Fibroblast of skin of left quadriceps (primary cell): Measurements from ENCODE around the gene PDHX.
"Not testable (repeated sequence)": the region's sequence is repeated elsewhere in the genome, so short reads cannot be mapped to it uniquely, and the experiment has no call there.

Source experiments
- DNase-seq, 2 experiments: peaks; one replicate each; pipeline ENCODE4 v3.0.0-alpha.2; 2013; ENCODE audit warnings: low read depth in 2 of 2

PDHX gene

DNA sequence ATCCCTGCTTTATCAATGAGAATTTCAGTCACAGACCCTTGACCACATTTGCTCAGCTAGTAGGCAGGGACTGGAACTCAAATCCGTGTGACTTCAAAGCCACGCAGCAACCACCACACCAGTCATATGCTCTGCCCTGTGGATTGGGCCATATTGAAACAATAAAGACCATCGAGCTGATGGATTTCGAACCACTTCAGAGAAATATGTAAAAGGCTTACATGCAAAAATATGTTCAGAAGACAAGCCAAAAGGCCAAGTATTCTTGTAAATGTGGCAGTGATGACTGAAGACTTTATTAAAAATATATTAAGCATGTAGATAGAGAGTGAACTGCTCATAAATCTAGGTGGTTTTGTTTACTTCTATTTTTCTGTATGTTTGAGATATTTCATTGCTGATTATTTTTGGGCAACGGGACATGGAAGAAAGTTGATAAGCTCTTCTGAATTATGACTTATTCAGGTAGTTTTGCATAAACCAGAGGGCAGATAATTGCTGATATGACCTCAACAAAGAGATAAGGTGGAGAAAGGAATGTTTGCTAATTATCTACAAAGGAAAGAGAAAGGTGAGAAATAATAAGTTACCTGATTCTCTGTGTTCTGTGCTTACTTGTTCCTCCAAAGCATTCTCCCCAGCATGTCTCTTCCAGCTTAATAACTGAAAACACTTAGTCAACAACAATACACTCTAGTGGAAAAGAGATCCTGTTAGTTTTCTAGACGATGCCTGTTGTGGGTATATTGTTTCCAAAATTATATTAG is 99.4 kb downstream of the PDHX start:
- DNase-seq = no peak

DNA sequence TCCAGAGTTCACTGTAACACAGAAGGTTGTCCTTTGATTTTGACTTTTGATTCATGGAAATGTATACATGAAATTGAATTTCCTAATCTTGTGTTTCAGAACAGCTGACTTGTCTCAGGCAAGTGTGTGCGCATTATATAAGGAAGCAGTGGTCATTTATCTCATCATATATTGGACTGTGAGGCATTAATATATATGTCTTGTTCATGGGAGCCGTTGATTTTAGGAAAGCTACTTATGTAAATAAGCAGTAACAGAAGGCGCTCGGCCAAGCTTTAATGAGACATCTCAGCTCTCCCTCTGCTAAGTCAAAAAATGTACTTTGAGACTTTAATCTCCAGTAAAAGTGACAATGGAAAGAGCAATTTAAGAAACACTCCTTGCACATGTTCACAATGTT is 100.5 kb downstream of the PDHX start:
- no peak for DNase-seq

DNA sequence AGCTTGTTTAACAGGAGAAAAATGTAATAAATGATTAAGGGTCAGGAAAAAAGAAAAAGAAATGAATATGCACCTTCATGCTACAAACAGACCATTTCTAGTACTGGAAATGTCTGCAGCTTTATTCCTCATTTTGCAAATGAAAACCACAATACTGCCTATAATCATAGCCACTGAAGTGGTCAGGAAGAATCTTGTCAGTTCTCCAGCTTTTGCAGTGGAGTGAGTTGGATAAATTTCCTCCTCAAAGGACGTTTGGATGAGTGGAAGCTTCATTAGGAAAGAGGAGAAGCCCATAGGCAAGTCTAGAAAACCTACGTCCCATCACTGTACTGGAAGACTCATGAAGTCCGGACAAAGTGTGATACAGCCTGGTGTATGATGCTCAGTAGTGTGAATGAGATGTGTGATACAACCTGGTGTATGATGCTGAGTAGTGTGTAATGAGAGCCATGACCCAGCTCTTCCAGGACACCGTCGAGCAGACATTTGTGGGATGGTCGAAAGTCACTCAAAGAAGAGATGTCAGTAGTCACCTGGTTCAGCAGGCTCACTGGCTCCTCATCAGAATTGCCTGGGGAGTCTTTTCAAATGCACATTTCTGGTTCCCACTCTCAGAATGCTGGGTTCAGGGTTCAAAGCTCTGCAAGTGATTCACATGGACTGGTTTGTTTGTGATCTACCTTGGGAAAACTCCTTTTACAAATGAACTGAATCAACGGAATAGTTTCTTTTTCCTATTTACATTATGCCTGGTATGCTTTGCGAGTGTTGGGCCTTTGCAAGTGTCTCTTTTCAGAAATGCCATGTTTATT is 101.3 kb downstream of the PDHX start:
- DNase-seq = no peak

DNA sequence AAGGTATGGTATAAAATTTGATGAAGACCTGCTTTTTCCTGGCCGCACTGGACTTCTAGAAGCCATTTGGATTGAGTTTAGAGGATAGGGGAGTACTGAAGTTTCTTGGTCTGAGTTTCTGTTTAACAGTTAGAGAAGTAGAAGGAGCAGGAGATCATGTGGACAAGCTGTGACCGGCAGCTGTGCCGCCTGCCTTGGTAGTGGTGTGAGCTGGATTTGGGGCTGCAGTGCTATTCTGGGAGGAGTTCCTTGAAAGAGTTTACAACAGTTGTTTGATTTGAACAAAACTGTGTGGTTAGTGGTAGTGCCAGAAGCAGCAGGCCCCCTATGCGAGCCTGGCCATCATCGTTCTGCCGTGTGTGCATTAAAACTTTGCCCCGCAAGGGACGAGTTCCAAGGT is 105.2 kb downstream of the PDHX start:
- no peak for DNase-seq

DNA sequence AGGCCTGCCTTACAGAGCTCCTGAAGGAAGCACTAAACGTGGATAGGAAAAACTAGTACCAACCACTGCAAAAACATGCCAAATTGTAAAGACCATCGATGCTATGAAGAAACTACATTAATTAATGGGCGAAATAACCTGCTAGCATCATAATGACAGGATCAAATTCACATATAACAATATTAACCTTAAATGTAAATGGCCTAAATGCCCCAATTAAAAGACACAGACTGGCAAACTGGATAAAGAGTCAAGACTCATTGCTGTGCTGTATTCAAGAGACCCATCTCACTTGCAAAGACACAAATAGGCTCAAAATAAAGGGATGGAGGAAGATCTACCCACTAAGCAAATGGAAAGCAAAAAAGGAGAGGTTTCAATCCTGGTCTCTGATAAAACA is 107.5 kb downstream of the PDHX start:
- not testable (repeated sequence) for DNase-seq

DNA sequence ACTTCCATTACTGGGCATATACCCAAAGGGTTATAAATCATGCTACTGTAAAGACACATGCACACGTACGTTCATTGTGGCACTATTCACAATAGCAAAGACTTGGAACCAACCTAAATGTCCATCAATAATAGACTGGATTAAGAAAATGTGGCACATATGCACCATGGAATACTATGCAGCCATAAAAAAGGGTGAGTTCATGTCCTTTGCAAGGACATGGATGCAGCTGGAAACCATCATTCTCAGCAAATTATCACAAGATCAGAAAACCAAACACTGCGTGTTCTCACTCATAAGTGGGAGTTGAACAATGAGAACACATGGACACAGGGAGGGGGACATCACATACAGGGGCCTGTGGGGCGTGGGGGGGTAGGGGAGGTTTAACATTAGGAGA is 111.6 kb downstream of the PDHX start:
- DNase-seq = not testable (repeated sequence)

DNA sequence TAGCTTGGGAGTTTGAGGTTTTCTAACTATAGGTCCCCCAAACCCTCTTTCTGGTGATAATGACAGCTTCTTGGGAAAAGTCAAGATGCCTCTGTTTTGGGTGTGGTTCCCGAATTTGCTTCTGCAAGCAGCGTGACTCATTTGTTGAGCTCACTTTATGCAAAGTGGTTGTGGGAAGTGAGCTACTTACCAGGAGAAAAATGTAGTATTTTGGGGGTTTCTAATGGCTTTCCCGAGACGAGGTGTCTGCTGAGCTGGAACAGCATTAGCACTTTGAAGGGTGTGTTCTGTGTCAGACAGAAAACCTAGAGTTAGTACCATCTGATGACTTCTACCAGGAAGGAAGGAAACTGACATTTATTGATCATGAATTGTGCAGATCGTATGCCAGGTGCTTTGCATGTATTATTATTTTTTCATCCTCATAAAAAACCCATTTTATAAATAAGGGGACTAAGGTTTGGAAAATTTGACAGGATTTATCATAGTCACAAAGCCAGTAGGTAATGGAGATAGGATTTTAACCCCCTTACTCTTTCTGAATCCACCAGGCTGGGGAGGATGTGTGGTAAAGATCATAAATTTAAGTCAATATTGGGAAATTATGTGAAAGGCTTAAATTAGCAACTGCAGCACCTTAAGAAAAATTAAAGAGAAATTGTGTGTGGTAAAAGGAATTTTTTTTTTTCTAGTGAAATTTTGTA is 113.7 kb downstream of the PDHX start:
- DNase-seq = no peak

DNA sequence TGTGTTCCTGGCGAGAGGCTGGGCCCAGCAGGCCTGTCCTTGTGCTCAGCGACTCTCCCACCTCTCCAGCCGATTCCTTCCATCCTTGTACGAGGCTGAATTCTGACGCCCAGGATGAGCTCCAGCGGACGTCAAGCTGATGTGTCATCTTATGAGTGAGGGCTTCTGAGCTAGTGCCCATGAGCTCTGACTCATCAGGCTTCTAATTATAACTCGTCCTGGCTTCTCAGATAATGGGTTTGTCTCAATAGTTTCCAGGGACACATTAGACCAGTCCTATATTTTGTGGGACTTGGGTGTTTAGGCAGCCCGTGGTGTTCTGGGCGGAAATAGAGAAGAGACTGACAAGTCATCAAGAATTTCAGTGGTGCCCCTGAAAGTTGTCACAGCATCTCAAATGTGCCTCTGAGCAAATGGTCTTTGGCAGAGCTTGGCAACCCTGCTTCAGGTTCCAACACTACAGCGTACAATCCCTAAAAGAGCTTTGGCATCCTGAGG is 114.3 kb downstream of the PDHX start:
- peak; percentile 80 to 85 for DNase-seq

DNA sequence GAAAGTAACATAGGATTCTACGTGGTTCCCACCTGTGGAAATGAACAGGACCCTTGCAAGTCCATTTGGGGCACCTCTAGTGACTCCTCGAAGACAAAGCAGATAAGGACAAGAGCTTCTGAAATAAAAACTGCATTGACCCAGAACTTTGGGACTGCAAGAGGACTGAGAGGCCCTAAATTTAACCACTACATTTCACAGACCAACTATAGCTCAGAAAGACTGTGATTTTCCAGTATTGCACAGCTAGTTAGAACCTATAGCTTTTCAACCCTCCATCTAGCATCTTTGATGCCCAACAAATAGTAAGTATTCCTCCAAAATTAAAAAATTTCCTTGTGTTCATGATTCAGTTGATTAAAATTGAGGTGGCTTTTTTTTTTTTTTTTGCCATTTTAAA is 114.9 kb downstream of the PDHX start:
- no peak for DNase-seq

DNA sequence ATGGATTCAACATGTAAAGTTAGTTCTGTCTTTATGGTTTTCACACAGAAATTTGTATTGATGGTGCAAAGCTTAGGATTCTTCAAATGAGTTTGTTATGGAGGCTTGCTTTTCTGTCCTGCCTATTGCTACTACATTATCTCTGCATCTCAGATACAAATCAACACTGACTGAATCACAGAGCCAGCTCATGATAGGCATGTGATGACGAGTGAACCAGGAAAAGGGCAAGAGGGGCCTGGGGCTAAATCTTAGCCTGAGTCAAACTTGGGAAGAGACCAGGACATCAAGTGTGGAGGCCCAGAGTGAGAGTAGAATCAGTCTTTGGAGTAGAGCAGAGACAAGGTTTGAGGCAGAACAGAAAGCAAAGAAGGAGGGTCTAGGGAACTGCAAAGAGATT is 115.4 kb downstream of the PDHX start:
- DNase-seq = no peak

DNA sequence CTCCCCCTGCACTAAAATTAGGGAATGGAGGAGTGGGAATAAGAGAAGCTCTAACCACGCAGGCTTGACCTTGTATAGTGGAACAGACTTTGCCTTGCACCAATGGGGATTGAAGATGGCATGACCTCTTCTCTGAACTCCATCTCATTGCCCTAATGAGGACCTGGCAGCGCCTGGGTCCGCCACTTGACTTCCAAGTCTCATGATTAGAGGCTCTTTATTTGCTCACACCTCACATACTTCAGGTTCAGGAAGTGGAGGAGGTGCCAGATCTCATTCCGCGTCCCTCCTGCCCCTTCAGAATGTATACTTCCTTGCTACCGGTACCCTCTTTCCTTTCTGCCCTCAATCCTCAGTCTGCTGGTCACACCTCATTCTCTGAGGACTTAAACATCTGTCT is 116.6 kb downstream of the PDHX start:
- no peak for DNase-seq

DNA sequence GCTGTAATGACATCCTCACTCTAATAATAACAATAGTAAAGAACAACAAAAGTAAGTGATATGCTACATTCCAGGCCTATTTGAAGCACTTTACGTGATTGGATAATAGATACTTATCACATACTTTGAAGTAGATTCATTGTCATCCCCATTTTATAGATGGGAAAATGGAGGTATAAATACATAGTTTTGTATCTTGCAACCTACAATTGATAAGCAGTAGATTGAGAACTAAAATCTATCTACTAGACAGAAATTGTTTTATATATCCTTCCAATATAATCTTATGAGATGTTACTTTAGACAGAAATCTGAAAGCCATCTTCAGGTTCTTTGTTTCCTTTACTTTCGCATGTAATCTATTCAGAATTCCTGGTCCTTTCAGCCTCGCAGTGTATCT is 118.0 kb downstream of the PDHX start:
- no peak for DNase-seq

DNA sequence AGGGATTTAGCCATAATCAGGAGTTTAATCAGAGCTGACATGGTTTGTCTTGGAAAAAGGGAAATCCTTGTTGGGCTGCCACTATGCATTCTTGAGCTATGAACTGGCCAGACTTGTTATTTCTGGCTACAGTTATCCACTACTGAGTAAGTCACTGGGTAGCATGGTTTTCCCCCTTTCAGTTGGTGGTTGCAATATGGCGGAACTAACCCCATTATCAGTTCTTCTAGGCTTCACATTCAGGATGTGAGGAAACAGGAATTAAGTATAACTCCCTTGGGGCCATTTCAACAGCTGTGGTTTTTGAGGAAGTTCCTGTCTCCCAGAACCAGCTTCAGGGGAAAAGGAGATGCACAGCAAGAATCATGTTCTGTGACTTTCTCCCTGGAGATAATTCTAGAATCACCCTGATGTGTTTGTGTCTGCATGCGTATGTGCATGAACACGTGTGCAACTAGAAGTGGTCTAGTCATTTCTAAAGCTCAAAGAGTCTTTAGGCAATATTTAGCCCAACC is 119.5 kb downstream of the PDHX start:
- peak; percentile 95 for DNase-seq

DNA sequence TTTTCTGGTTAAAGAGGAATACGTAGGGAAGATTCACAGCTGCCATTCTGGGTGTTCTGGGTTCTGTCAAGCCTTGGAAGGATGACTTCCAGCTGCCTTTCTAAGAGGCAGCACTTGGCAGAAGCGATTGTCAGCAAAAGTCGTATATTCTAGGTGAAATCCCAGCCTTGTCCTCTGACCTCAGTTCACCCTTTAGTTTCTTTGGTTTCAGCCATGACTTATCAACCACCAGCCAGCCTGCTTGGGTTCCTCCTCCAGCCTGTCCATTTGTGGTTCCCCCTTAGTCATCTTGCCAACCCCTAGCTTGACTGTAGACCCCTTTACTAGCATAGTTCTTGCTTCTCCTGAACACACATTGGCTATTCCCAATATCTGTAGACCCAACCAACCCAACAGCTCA is 120.2 kb downstream of the PDHX start:
- DNase-seq = no peak

DNA sequence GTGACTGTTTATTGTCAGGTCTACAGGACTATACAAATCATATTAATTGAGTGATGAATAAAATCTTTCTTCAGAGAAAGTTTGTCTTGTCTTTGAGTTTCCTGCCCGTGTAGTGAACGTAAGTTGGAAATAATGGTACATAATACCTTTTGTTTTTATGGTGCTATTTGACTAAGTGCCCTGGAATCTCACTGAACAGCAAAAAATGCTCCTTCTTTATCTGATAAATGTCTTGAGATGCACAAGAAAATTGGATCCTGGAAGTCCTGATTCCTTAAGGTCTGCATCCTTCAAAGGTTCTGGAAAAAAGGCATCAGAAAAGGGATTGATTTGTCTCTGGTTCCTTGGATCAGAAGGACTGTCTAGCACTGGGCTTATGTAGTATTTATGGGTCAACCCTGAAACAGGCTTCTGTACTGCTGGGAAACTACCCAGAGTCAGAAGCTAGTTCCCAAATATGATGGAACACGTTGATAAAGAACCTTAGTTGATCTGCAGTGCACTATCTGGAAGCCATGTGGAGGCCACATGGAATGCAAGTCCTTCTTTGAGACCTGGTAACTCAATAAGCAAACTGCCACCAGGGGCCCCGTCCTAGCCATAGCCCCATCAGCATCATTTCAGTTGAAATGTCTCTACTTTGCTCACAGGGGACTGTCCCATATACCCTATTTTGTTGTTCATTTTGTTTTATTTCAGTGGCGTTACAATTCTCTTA is 122.0 kb downstream of the PDHX start:
- no peak for DNase-seq

DNA sequence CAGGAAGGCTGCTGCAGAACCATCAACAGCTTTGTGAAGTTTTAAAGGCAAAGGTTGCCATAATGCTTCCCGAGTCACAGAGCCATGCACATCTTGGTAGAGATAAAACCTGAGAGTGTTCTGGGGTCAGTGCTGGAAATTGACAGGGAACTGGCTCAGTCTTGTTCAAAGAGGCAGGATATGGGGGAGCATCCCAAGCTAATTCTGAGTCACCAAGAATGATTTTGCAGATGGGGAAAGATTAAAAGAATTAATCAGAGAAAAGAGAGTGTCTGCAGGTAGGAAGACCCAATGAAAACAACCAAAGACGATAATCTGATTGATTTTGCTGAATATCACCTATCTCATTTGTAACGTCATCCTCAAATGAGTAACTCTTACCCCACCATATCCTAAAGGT is 122.7 kb downstream of the PDHX start:
- no peak for DNase-seq

DNA sequence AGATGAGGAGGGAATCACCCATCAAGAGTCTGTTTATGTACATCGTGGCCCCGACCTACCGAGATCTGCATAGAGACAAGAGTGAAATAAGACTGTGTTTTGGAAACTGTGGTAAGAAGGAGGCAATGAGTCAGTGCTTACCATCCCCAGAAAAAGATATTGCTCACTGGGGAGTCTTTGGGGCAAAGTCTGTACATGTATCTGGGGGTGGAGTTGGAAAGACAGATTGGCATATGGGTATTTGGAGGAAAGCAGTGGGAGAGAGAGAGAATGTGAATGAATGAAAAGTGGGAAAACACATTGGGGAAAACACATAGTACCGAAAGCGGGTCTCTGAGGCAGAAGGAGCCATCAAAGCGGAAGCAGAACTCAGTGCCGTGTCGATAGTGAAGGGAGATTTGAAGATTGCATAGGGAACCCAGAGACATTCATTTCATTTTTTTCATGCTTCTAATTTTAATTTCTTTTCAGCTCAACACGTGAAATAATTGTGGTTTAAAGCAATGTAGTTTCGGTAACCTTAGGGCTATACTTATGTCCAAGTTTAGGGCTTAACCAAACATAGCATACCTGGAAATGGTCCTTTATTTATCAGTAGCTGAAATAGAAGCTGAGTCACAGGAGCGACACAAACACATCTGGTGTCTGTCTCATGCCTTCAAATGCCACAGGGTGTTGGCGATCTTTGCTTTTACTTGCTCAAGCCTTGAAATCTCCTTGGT is 124.0 kb downstream of the PDHX start:
- DNase-seq = no peak

DNA sequence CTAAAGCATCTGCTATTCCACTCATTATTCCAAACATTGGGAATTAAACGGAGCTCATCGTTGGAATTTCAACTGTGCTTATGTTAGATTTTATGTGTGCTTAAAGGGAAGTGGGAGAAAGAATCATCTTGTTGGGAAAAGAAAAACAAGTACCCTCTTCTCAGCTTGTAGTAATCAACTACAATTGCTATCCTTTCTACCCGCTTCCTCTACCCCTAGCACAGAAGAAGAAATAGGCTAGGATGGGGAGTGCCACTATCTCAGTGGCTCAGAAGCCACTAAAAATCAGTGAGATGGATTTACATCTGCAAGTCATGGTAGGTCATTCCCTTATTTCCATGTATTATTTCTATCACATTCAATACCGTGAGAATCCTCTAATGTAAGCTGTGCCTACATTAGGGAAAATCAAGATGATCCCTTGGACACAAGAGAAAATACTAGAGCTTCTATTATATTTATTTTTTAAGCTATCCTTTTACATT is 124.7 kb downstream of the PDHX start:
- no peak for DNase-seq

DNA sequence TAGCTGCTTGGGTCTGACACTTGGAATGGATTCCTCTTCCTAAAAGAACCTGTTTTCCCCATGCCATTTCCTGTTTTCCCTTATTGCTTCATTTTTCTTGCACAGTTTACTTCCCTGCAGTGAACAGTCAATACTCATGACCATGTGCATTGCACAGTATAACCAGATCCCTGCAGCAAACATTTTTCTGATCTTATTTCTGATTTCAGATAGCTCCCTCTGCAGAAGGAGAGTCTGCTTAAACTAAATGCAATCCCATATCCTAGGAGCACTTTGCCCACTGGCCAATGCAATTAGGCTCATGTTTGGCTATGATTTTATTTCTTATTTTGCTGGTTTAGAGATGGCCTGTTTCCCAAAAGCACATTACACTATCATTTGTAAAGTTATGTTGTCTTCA is 125.8 kb downstream of the PDHX start:
- DNase-seq = no peak

DNA sequence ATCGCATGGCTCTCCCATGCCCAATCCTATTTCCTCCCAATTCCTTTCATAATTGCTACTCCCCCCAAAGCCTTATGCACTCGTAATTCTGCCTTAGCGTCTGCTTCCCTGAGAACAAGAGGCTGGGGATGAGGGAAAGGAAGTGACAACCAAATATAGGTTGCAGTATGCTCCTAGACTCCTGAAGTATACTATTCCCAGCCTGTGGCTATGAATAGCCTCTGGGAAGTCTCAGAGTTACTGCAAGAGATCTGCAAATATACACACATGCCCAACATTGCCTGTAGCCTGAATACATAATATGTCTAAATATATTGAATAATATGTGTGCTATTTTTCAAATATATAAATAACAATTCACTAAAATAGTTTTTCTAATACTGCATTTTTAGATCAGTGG is 126.5 kb downstream of the PDHX start:
- no peak for DNase-seq

DNA sequence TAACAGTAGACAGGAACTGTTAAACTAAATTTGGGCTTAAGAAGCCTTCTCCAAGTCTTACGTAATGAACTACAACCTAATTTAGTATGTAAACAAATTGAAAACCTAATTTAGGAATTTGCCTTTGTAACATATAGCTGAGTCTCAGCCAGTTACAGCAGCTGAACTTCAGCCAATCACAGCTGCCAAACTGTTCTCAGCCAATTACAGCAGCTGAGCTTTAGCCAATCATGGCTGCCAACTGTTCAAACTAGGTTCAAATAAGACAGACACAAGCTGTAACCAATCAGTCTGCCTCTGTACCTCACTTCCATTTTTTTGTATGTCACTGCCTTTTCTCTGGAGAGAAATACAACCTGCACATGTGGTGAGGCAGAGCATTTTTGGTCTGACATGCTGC is 127.5 kb downstream of the PDHX start:
- no peak for DNase-seq
